DMS114 treated with DMSO at 0.1 percent for 48 hours (cell line): ENCODE measurements around the gene SECISBP2L.
"Not testable (repeated sequence)": the region's sequence is repeated elsewhere in the genome, so short reads cannot be mapped to it uniquely, and the experiment has no call there.

Experiments
- DNase-seq: peaks from one replicate; lab custom pipeline; 2025; ENCODE audit not compliant: unreplicated experiment; lab: John Stamatoyannopoulos, UW

SECISBP2L gene, protein sequence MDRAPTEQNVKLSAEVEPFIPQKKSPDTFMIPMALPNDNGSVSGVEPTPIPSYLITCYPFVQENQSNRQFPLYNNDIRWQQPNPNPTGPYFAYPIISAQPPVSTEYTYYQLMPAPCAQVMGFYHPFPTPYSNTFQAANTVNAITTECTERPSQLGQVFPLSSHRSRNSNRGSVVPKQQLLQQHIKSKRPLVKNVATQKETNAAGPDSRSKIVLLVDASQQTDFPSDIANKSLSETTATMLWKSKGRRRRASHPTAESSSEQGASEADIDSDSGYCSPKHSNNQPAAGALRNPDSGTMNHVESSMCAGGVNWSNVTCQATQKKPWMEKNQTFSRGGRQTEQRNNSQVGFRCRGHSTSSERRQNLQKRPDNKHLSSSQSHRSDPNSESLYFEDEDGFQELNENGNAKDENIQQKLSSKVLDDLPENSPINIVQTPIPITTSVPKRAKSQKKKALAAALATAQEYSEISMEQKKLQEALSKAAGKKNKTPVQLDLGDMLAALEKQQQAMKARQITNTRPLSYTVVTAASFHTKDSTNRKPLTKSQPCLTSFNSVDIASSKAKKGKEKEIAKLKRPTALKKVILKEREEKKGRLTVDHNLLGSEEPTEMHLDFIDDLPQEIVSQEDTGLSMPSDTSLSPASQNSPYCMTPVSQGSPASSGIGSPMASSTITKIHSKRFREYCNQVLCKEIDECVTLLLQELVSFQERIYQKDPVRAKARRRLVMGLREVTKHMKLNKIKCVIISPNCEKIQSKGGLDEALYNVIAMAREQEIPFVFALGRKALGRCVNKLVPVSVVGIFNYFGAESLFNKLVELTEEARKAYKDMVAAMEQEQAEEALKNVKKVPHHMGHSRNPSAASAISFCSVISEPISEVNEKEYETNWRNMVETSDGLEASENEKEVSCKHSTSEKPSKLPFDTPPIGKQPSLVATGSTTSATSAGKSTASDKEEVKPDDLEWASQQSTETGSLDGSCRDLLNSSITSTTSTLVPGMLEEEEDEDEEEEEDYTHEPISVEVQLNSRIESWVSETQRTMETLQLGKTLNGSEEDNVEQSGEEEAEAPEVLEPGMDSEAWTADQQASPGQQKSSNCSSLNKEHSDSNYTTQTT

DNA sequence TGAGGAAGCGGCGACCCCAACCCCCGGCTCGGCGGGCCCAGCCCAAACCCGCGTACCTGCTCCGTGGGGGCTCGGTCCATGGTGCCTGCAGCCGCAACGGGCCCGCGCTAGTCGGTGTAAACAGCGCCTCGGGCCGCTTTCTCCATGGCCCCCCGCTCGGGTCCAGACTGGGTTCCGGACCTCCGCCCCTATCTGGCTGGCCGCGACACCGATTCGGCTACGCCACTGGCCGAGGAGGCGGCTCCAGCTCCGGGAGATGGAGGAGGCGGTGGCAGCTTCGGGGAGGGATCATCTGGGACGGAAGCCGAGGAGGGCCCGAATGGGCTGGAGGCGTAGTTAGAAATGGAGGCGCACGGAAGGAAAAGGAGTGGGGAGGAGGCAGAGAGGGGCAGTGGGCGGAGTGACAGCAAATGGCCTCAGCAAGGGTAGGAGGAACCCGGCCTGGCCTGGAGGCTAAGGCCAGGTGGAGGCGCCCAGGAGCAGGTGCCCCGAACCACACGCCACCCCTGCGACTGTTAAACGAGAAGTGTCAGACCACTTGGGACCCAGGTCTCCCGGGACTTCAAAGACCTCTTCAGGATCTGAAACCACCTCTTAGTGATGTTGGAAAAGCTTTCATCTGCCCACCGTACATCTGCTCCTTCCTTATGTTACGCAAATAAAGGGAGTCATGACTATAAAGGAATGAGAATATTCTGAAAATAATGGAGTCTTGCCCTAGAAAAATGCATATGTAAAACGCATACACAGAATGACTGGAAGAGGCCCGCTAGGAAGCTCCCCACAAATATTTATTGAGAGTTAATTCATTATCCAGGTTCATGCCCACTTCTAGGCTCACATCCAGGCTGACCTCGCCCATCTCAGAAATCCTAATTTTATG, at the start of gene SECISBP2L:
TSS of gene SECISBP2L (minus strand) at position 227 of the 883 bp plus-strand sequence. CDS start at position 80, 147 bp downstream.
- DNase-seq = peak; percentile 87

DNA sequence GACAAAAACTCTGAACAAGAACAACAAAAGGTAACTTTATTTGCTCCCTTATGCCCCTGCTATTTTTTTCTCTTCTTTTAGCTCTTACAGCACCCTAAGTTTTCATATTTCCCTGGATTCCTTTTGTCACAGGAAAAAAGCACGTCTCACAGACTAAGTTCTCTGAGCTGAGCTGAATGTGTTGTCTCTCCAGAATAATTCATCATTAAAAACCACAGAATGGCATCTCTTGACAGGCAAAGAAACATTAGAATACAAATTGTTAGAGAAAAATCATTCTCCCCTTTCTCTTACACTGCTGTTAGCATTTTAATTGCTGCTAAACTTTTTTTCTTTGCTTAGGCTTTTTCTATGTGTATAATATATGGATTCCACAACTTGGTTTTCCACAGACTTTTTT, 48.7 kb upstream of the SECISBP2L start:
- no peak for DNase-seq

DNA sequence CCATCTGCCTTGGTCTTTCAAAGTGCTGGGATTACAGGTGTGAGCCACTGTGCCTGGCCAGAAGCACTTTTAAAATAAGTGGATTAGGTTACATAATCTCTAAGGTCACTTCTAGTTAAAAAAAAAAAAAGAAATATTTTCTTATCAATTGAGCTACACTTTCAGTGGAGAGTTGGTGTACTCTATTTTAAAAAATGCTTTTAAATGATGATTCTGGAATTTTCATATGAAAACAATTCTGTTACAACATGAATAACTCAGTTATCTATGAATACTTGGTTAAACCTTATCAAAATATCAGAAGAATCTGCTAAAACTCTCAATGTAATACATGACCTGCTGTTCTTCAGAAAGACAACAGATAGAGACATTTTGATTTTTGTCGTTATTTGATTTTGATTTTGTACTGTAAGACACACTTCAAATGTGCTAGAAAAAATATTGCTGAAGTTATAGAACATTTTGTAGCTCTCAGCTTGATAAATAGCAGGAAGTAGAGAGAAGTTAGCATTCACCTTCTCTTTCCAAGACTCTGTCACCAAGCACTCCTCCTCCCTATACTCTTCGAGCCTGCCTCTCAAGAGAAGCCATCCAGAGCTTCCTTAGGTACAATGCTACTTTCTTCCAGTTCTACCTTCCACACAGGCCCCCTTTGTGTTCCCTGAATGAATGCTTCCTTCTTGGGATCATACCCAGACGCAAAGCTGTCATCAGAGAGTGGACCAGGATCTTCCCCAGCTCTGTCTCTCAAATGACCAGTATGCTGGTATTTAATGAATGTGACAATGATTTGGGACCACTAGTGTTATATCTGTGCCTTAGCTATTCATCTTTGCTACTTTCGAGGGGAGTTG, 47.2 kb upstream of the SECISBP2L start:
- DNase-seq = no peak

DNA sequence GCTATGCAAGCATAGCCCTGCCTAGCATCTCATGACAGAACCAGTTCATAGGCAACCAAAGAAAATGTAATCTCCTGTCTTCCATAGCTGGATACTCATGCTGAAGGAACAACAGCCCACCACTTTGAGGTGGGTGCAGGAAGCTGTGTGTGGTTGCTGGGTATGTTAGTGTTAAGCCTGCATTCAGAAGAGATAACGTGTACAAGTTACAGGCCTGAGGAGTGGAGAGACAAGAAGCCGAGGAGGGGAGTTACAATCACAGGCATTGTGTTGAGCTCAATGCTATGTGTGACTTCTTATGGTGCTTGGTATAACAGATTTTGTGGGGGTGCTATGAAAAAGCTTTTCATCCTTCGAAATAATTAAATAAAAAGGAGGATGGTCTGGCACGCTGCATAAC, 42.8 kb upstream of the SECISBP2L start:
- DNase-seq = no peak

DNA sequence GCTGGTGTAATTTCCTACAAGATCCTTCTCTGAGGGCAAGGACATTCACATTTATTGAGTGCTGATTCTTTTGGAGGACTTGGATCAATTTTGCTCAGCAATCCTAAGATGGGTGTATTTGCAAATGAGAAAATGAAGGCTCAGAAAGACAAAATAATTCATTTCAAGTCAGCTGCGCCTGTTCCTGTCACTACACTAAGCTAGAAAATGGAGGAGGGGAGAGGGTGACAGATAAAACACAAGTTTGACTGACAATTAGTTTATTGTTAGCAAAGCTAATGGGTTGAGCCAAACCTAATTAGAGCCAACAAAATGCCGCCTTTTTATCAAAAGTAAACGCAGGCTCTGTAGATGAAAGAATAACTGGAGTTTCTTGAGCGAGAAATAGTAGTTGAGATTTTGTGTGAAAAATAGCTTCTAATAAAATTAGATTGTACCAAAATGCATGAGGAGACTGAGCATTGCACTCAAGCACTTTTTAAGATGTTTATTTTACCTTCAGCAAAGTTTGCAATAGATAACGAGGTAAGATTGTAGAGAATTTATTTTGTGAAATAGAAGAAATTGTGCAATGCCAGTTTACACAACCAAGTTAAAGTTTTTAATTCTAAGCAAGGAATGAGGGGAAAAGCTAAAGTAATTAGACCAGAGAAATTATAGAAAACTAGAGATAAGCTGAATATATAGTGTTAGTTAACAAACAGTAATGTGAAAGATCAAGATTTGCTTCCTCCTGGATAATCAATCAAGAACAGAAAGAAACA, 39.6 kb upstream of the SECISBP2L start:
- no peak for DNase-seq

DNA sequence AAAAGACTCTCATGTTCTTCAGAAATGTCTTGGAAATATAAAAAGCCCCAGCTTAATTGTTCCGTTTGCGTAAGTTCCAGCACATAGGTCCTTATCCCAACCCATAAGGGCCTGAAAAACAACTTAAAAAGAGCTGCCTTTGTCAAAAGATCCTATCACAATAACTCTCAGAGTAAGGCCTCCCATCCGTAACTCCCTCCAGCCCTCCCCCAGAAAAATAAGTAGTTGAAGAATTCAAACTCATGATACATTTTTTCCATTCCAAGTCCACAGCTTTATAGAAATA, 38.0 kb upstream of the SECISBP2L start:
- DNase-seq = no peak

DNA sequence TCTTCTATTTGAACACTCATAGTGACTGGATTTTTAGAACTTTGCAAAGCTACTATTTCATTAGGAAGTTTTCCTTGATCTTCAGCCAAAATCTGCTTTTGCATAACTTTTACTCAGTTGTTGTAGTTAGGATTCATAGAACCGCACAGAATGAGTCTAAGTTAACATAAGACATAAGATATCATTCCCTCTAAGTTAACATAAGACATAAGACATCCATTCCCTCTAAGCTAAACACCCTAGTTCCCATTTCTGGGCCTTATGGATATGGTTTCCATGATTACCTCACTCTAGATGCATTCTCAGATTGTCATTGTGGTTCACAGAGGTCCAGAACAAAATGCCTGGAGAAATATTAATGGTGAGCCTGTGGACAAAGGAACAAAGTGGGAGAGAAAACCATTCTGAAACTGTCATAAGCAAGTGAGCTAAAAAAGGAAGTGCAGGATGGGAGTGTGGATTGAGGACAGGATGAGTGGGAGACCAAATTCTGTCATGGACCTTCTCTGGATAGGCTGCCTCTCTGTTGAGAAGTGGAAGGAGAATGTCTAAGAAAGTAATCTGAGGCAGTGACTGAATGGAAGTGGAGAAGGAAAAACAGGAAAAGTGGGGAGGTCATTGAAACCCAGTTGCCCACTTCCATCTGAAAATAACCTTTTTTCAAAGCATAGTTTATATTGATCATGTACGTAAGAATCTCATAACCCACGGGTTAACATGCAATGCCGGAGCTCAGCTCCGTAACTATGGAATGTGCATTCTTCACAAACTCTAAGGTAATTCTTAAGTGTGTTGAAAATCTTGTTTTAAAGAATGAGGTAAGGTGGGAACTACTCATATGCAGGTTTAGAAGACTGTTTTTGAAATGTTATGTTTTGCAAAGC, 37.4 kb upstream of the SECISBP2L start:
- no peak for DNase-seq

DNA sequence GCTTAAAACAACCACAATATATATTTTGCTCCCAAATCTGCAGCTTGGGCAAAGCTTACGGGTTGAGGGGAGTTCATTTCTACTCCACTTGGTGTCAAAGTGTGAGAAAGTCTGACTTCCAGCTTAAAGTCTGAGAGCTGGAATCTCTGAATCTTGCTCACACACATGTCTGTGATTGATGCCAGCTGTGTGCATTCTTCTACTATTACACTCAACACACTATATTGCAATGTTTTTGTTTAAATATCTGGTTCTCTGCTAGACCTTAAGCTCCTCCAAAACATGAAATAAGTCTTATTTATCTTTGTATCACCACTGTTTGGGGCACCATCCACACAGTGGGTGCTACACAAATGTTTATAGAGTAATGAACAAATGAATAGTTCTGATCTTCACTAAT, 36.7 kb upstream of the SECISBP2L start:
- no peak for DNase-seq

DNA sequence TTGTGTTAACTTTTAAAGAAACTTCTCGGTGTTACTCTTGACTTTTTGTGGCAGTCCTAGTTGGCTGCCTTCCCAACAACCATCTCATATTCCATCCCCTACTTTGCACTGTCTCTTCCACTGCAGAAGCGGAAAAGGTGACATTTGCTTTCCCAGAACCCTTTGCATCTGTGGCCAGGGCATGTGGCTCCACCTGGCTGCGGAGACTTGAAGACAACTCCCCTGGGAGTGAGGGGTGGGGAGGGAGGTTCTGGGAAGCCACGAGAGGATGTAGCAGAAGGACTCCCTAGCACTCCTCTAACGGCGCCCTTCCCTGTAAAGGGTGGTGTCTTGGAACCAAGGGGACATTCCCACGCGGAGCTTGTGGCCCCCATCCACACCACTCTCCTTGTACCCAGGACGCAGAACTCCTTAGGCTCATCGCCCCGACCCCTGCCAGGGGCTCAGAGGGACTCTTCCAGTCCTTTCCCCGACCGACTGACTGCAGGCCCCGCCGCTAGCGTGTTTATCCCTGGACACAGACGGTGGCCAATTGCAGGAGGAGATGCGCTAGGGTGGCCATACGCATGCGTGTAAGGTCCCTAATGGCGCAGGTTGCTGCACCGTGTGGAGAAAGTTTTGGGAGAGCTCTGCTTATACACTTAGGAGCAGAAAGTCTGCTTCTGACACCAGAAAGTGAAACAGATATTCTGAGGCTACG, 33.2 kb upstream of the SECISBP2L start:
- DNase-seq = no peak

DNA sequence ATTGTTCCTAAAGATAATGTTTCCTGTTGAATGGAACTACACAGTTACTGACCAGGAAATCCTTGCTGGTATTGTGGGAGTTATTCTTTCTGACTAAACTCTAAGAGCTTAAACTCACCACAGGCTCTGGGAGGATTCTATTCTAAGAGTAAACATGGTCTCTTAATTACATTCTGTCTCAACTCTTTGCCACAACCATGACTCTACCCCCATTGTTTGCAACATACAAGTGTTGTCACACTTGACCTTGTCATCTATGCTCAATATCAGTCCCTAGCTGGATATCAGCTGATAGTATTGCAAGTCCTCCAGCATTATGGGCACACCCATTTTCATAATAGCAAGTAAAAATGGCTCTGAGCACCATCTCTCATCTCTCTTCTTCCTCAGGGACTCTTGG, 29.6 kb upstream of the SECISBP2L start:
- no peak for DNase-seq

DNA sequence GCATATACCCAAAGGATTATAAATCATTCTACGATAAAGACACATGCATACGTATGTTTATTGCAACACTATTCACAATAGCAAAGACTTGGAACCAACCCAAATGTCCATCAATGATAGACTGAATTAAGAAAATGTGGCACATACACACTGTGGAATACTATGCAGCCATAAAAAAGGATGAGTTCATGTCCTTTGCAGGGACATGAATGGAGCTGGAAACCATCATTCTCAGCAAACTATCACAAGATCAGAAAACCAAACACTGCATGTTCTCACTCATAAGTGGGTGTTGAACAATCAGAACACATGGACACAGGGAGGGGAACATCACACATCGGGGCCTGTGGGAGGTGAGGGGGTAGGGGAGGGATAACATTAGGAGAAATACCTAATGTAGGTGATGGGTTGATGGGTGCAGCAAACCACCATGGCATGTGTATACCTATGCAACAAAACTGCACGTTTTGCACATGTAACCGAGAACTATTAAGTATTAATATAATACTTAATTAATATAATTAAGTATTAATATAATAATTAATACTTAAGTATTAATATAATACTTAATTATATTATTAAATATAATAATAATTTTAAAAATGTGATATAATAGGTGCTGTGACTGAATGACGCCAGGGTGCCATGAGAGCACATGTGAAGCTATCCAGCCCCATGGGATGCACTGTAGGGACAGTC, 28.5 kb upstream of the SECISBP2L start:
- not testable (repeated sequence) for DNase-seq

DNA sequence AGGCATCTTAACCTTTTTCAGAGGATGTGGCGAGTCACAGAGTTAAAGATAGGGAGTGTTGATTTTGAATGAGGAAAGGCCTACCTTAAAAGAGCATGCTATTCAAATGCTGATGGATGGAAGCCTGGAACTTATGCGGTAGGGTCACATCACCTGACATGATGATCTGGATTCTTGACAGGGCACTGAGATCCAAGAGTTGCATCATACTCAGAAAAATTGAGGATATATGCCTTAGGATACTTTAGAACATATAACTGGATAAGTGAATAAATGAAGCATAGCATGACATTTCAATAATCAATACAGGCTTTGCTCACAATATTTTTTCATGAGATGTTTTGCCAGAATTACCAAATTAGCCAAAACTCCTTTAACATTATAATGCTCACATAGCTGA, 20.1 kb upstream of the SECISBP2L start:
- no peak for DNase-seq

DNA sequence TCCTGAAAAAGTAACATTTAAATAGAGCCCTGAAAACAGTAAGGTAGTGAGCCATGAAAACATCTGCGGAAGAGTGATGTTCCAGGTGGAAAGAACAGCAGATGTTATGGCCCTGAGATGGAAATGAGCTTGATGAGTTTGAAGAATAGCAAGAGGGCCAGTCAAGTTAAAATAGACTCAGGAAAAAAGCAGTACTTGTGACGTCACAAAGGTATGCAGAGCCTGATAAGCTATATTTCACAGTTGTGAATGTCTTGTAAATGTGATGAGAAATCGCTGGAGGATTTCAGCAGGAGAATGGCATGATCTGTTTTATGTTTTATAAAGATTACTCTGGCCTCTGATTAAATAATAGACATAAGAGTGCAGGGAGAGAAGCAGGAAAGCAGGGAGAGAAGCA, 18.6 kb upstream of the SECISBP2L start:
- no peak for DNase-seq

DNA sequence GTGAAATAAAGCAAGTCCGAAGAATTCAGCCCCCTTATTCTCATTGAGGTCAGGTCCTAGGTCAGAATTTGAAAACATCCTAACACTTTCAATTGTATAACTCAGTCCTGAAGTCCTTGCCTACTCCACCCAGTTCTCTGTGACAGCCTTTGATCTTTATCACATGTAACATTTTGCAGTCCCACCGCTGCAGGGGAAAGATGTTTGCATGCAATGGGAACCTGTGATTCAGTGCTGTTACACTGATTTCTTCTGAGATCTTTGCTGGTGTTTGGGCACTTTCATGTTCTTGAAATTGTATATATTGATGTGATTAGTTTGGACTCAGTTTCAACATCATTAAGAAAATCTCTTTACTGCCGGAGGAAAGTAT, 18.0 kb upstream of the SECISBP2L start:
- no peak for DNase-seq

DNA sequence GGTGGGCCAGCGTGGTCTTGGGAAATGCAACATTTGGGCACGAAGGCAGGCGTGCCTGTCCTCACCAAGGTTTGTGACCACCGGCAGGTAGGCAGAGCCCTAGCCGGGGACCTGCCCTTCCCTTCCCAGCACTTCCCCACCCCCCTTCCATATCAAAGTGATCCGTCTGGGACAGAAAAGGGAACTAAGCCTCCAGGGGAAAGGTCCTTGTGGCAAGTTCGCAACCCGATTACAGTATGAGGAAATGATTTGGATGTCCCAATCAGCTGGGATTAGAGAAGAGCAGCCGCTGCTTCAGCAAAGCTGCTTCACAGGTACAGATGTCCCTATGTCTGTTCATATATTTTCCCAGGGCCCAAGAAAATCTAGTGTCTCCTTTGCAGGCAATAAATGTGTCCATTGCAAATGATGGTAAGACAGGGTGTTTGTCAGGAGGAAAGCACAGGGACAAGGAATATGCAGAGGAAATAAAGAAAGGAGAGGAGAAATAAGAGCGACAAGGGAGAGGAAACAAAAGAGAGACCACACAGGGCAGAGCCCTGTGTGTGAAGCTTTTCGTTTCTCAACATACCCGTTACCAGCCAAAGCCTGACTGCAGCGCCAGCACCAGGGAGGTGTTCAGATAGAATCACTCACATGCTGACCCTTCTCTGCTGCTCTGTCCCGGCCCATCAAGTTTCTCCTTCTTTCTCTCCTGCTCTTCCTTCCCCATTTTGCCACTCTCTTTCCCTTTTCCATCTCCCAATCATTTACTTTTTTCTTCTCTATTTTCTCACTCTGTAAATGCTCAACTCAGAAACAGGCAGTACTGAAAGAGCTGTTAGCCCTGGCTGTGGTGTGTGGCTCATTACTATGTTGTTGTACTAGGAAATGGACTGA, 17.4 kb upstream of the SECISBP2L start:
- no peak for DNase-seq

DNA sequence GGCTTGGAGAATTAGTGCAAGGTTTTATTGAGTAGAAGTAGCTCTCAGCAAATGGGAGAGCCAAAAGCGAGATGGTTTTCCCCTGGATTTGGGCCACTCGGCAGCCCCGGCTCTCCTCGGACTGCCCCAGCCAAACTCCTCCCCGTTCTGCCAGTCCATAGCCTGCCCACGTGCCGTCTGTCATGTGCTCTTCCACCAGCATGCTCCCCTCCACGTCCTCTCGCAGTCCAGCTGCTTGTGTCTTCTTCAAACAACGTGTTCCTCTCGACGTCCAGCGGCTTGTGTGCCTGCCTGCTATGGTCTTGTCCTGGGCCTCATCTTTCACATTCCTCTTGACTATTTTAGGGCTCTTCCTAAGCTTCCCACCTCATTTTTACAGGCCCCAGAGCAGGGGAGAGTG, 16.7 kb upstream of the SECISBP2L start:
- DNase-seq = no peak
